ENCODE measurements around the gene CACNA1C. TPM values are rescaled to one million over a fixed set of nuclear protein-coding genes. Genes with fewer than 3 reads are reported as not detected.

The CACNA1C gene
- total and polyA plus RNA-seq, 10 of the 15 experiments (the other 5 are each of a cell fraction or from before 2014, with no cell fraction given), result under 0.01 to 0.15 (median 0.09) TPM; not detected in 5

- intact Hi-C loops (cut with micrococcal nuclease; ENCODE audit: unreplicated experiment) (no loop called here), in situ Hi-C loops (cut with MboI) (loop anchor here (10.0 kb wide), 1 partner anchor 533 kb away; no protein-coding TSS in a partner anchor)
- Histone ChIP-seq H3K4me2 (ENCODE audit: control insufficient read depth, insufficient read depth) (no peak overlapping the region), H3K9ac (ENCODE audit: control insufficient read depth, insufficient read depth, low read length) (no peak overlapping the region), H3K27ac (ENCODE audit: control insufficient read depth, insufficient read depth) (no peak overlapping the region), H4K20me1 (ENCODE audit: control insufficient read depth, insufficient read depth) (no peaks in the 10 kb centered on the region), H3K36me3 (ENCODE audit: control insufficient read depth in 2 of 2, insufficient read depth in 2 of 2, low read length in 1 of 2) (no peaks in the 10 kb centered on the region), H2AFZ (ENCODE audit: control insufficient read depth, low read depth, low read length) (no peak overlapping the region), H3K4me1 (ENCODE audit: control insufficient read depth, insufficient read depth, low read length) (0 out of 2 replicates have a peak, but pooled peaks cover 3% of the 10 kb centered on the region), H3K27me3 (replicated peaks in 1 of 2; ENCODE audit: control insufficient read depth in 2 of 2, insufficient read depth in 2 of 2, low read length in 1 of 2) (peaks cover 13 to 17% of the 10 kb centered on the region in 2 experiments), H3K4me3 (no peak overlapping the region), H3K79me2 (ENCODE audit: control insufficient read depth, insufficient read depth, low read length) (no peaks in the 10 kb centered on the region), H3K9me3 (replicated peaks; ENCODE audit: control insufficient read depth, insufficient read depth, low read length) (no peaks in the 10 kb centered on the region)
- DNase-seq (ENCODE audit: low read depth, low spot score) (no peak), ATAC-seq (no peak), FAIRE-seq (no peak)
- TF ChIP-seq CBFB (IDR thresholded peaks at IDR 0.05; ENCODE audit: low read depth), result no peak
- no peak for TF ChIP-seq CBX3 (IDR thresholded peaks at IDR 0.05; ENCODE audit: borderline replicate concordance, low read depth)
- no peak for TF ChIP-seq TBL1XR1 (IDR thresholded peaks at IDR 0.05; ENCODE audit: low read depth, low read length)
- TF ChIP-seq SUZ12 (IDR thresholded peaks at IDR 0.05; ENCODE audit: unreplicated experiment), result no peak
- TF ChIP-seq MYB (IDR thresholded peaks at IDR 0.05; ENCODE audit: borderline replicate concordance, low read depth, low read length), result no peak
- no peak for TF ChIP-seq HDAC2 (IDR thresholded peaks at IDR 0.05)
- TF ChIP-seq NFYB (IDR thresholded peaks at IDR 0.05; ENCODE audit: insufficient read depth, low read depth, low read length), result no peak
- TF ChIP-seq IKZF2 (IDR thresholded peaks at IDR 0.05), result no peak
- no TSS peak for BruUV-seq (replicated peaks)
- SMC1A ChIA-PET (ENCODE audit: uncharacterized antibody, unreplicated experiment), result no interaction called here
- CTCF ChIA-PET, result no interaction called here
- POLR2A ChIA-PET, result no interaction called here
- RAD21 ChIA-PET (ENCODE audit: unreplicated experiment), result no interaction called here
- WGBS (ENCODE audit: insufficient coverage, insufficient replicate concordance, low lambda C conversion rate, missing lambda C conversion rate), result 48% methylated on average over 29 of the region's 52 CpGs
Measured at GRCh38 chr12:2051700-2052621, 826 bp upstream of the CACNA1C start.

All from GM12878 (cell line).